Measurements from ENCODE around the gene GSTO1.

Gene GSTO1

GRCh38 chr10:104216631-104217030 lies 38.1 kb upstream of the GSTO1 start:
- TF ChIP-seq POU6F1 (CRISPR knock-in tag; IDR thresholded peaks at IDR 0.05; ENCODE audit: borderline replicate concordance, low read depth), result no peak
- no peak for TF ChIP-seq TCF4 (CRISPR knock-in tag; IDR thresholded peaks at IDR 0.05; ENCODE audit: borderline replicate concordance)
- no peak for TF ChIP-seq BACH2 (CRISPR knock-in tag; IDR thresholded peaks at IDR 0.05; ENCODE audit: borderline replicate concordance)

GRCh38 chr10:104218751-104219150 lies 35.9 kb upstream of the GSTO1 start:
- ATAC-seq, result no peak
- no peak for TF ChIP-seq POU6F1 (CRISPR knock-in tag; IDR thresholded peaks at IDR 0.05; ENCODE audit: borderline replicate concordance, low read depth)

More at GRCh38 chr10:104216631-104217030, 38.1 kb upstream of the GSTO1 start:
- no peak for ATAC-seq

- no peak for ATAC-seq
- TF ChIP-seq RARB (CRISPR knock-in tag; IDR thresholded peaks at IDR 0.05), result no peak
- no peak for TF ChIP-seq CSRNP3 (CRISPR knock-in tag; IDR thresholded peaks at IDR 0.05)
- no peak for TF ChIP-seq SNAI2 (CRISPR knock-in tag; IDR thresholded peaks at IDR 0.05)
- TF ChIP-seq ARNTL (CRISPR knock-in tag; IDR thresholded peaks at IDR 0.05; ENCODE audit: borderline replicate concordance, low read depth), result no peak
- no peak for TF ChIP-seq ZFP3 (CRISPR knock-in tag; IDR thresholded peaks at IDR 0.05)
- no peak for TF ChIP-seq ZC3H10 (CRISPR knock-in tag; IDR thresholded peaks at IDR 0.05)
- TF ChIP-seq ESRRG (CRISPR knock-in tag; IDR thresholded peaks at IDR 0.05), result no peak
- TF ChIP-seq TCF4 (CRISPR knock-in tag; IDR thresholded peaks at IDR 0.05; ENCODE audit: borderline replicate concordance), result no peak
- no peak for TF ChIP-seq GLIS3 (CRISPR knock-in tag; IDR thresholded peaks at IDR 0.05)
- no peak for TF ChIP-seq PPARA (CRISPR knock-in tag; IDR thresholded peaks at IDR 0.05; ENCODE audit: borderline replicate concordance)
- no peak for TF ChIP-seq BACH2 (CRISPR knock-in tag; IDR thresholded peaks at IDR 0.05; ENCODE audit: borderline replicate concordance)
- TF ChIP-seq PATZ1 (CRISPR knock-in tag; IDR thresholded peaks at IDR 0.05; ENCODE audit: borderline replicate concordance), result no peak
- no peak for TF ChIP-seq ISL1 (CRISPR knock-in tag; IDR thresholded peaks at IDR 0.05)
- no peak for TF ChIP-seq ZNF70 (CRISPR knock-in tag; IDR thresholded peaks at IDR 0.05)
Measured at GRCh38 chr10:104220522-104220921, 34.2 kb upstream of the GSTO1 start.

- ATAC-seq, result no peak
- TF ChIP-seq POU6F1 (CRISPR knock-in tag; IDR thresholded peaks at IDR 0.05; ENCODE audit: borderline replicate concordance, low read depth) (no peak), CREB5 (CRISPR knock-in tag; IDR thresholded peaks at IDR 0.05; ENCODE audit: low read depth) (no peak), OSR1 (CRISPR knock-in tag; IDR thresholded peaks at IDR 0.05) (no peak), ZNF70 (CRISPR knock-in tag; IDR thresholded peaks at IDR 0.05) (no peak), ZNF8 (CRISPR knock-in tag; IDR thresholded peaks at IDR 0.05) (no peak), ZC3H10 (CRISPR knock-in tag; IDR thresholded peaks at IDR 0.05) (no peak), TSHZ2 (CRISPR knock-in tag; IDR thresholded peaks at IDR 0.05) (no peak), ZFP3 (CRISPR knock-in tag; IDR thresholded peaks at IDR 0.05) (no peak), ZFP30 (CRISPR knock-in tag; IDR thresholded peaks at IDR 0.05) (no peak), PATZ1 (CRISPR knock-in tag; IDR thresholded peaks at IDR 0.05; ENCODE audit: borderline replicate concordance) (no peak), ZNF565 (CRISPR knock-in tag; conservative IDR thresholded peaks at IDR 0.05; ENCODE audit: low read depth) (no peak), SNAI2 (CRISPR knock-in tag; IDR thresholded peaks at IDR 0.05) (no peak)
Measured at GRCh38 chr10:104223304-104223703, 31.4 kb upstream of the GSTO1 start.
